GM12873 (cell line): ENCODE data around the gene DOK7.

Source experiments
- CTCF ChIP-seq: IDR thresholded peaks from 2 replicates; pipeline ENCODE4 v1.5.1; 2012; ENCODE audit warnings: low read depth, mild to moderate bottlenecking, moderate library complexity, low read length, control low read depth; ENCODE audit not compliant: insufficient read depth; ENCODE audit errors: missing control alignments

The DOK7 gene

GRCh38 chr4:3517731-3518510, 54.8 kb downstream of the DOK7 start:
- no peak for TF ChIP-seq CTCF

GRCh38 chr4:3518511-3518880, 55.4 kb downstream of the DOK7 start:
- TF ChIP-seq CTCF = no peak

- TF ChIP-seq CTCF = no peak
Observed at GRCh38 chr4:3518941-3519340, 55.8 kb downstream of the DOK7 start.

GRCh38 chr4:3519468-3520264, 56.6 kb downstream of the DOK7 start:
- TF ChIP-seq CTCF = no peak

GRCh38 chr4:3520276-3520675, 57.2 kb downstream of the DOK7 start:
- no peak for TF ChIP-seq CTCF

GRCh38 chr4:3520796-3521600, 57.9 kb downstream of the DOK7 start:
- no peak for TF ChIP-seq CTCF
